GM23338 (cell line): ENCODE measurements around the gene IL36B.

ENCODE experiments used
- EZH2 ChIP-seq: fragments of 200-600 bp; sonication (generic); IDR thresholded peaks from one replicate; pipeline ENCODE4 v1.8.0; 2017; ENCODE audit warnings: antibody characterized with exemption, mild to moderate bottlenecking, low read depth; ENCODE audit not compliant: unreplicated experiment
- EZH2phosphoT487 ChIP-seq: fragments of 200-600 bp; sonication (generic); IDR thresholded peaks from one replicate; pipeline ENCODE4 v1.8.1; 2018; ENCODE audit warnings: antibody characterized with exemption; ENCODE audit not compliant: unreplicated experiment
- POLR2AphosphoS5 ChIP-seq: IDR thresholded peaks from 2 replicates; pipeline ENCODE4 v1.6.1; 2016; ENCODE audit warnings: antibody characterized with exemption, low read depth
- TF ChIP-seq, protein P1 (sequence below), 2 experiments: fragments of 200-600 bp in 1 of 2; sonication (generic) in 1 of 2; conservative IDR thresholded peaks; 2 replicates each; pipeline versions ENCODE4 v1.5.1 to v1.6.1; 2016 to 2017; ENCODE audit warnings: antibody characterized with exemption in 2 of 2, low read depth in 2 of 2, mild to moderate bottlenecking in 2 of 2, moderate library complexity in 1 of 2
- TF ChIP-seq, protein P2 (sequence below): IDR thresholded peaks from one replicate; pipeline ENCODE4 v1.6.1; 2018; ENCODE audit warnings: antibody characterized with exemption; ENCODE audit not compliant: unreplicated experiment
- TF ChIP-seq, protein P3 (sequence below): IDR thresholded peaks from 2 replicates; pipeline ENCODE4 v1.6.1; 2016; ENCODE audit warnings: antibody characterized with exemption

DNA sequence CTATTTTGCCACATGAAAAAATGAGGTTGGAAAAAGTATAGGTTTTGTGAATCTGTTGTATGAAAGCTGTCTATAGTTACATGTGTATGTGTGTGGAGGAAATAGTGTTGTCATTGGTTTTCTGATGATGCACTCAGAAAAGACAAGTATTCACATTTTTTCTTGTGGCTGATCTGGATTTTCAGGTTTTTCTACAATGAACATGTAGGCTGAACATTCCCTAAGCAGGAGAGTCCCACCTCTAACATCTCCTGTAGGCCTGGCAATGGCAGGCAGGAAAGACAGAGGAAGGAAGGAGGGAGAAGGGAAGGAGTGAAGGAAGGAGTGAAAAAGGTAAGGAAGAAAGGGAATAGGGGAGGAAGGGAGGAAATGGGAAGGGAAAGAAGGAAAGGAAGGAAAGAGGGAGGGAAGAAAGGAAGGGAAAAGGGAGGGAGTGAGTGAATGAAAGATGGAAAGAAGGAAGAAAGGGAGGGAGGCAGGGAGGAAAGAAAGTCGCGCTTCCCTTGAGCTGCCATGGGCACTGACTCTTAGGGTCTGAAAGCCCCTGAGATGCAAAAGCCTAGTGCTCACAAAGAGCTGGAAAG, 5.8 kb upstream of the IL36B start:
- TF ChIP-seq, protein P1, sequence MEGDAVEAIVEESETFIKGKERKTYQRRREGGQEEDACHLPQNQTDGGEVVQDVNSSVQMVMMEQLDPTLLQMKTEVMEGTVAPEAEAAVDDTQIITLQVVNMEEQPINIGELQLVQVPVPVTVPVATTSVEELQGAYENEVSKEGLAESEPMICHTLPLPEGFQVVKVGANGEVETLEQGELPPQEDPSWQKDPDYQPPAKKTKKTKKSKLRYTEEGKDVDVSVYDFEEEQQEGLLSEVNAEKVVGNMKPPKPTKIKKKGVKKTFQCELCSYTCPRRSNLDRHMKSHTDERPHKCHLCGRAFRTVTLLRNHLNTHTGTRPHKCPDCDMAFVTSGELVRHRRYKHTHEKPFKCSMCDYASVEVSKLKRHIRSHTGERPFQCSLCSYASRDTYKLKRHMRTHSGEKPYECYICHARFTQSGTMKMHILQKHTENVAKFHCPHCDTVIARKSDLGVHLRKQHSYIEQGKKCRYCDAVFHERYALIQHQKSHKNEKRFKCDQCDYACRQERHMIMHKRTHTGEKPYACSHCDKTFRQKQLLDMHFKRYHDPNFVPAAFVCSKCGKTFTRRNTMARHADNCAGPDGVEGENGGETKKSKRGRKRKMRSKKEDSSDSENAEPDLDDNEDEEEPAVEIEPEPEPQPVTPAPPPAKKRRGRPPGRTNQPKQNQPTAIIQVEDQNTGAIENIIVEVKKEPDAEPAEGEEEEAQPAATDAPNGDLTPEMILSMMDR (conservative IDR thresholded peaks at IDR 0.05; ENCODE audit: low read depth in 2 of 2), result no peak
- no peak for TF ChIP-seq EZH2phosphoT487
- TF ChIP-seq, protein P2, sequence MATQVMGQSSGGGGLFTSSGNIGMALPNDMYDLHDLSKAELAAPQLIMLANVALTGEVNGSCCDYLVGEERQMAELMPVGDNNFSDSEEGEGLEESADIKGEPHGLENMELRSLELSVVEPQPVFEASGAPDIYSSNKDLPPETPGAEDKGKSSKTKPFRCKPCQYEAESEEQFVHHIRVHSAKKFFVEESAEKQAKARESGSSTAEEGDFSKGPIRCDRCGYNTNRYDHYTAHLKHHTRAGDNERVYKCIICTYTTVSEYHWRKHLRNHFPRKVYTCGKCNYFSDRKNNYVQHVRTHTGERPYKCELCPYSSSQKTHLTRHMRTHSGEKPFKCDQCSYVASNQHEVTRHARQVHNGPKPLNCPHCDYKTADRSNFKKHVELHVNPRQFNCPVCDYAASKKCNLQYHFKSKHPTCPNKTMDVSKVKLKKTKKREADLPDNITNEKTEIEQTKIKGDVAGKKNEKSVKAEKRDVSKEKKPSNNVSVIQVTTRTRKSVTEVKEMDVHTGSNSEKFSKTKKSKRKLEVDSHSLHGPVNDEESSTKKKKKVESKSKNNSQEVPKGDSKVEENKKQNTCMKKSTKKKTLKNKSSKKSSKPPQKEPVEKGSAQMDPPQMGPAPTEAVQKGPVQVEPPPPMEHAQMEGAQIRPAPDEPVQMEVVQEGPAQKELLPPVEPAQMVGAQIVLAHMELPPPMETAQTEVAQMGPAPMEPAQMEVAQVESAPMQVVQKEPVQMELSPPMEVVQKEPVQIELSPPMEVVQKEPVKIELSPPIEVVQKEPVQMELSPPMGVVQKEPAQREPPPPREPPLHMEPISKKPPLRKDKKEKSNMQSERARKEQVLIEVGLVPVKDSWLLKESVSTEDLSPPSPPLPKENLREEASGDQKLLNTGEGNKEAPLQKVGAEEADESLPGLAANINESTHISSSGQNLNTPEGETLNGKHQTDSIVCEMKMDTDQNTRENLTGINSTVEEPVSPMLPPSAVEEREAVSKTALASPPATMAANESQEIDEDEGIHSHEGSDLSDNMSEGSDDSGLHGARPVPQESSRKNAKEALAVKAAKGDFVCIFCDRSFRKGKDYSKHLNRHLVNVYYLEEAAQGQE, result no peak
- TF ChIP-seq, protein P3, sequence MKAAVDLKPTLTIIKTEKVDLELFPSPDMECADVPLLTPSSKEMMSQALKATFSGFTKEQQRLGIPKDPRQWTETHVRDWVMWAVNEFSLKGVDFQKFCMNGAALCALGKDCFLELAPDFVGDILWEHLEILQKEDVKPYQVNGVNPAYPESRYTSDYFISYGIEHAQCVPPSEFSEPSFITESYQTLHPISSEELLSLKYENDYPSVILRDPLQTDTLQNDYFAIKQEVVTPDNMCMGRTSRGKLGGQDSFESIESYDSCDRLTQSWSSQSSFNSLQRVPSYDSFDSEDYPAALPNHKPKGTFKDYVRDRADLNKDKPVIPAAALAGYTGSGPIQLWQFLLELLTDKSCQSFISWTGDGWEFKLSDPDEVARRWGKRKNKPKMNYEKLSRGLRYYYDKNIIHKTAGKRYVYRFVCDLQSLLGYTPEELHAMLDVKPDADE, result no peak
- TF ChIP-seq EZH2, result no peak
- no peak for TF ChIP-seq POLR2AphosphoS5
